Right atrium auricular region (tissue), 2 donors: ENCODE results near the gene C17orf67. TPM values are rescaled to one million over a fixed set of nuclear protein-coding genes. Genes with fewer than 3 reads are reported as not detected.

Experiments
- DNase-seq: peaks from one replicate; pipeline ENCODE4 v3.0.0-alpha.2; 2019; ENCODE audit warnings: low spot score
- H3K27ac ChIP-seq, 2 donors: fragments of 200-600 bp; sonication (generic); 1 replicate in 1 of 2; 2 replicates in 1 of 2; pipeline ENCODE4 v1.5.1; 2016 to 2019
- H3K27me3 ChIP-seq, 2 donors: fragments of 200-600 bp; sonication (generic); one replicate each; pipeline versions ENCODE4 v1.5.1 to v1.6.0; 2017 to 2019
- H3K36me3 ChIP-seq: fragments of 200-600 bp; sonication (generic); one replicate; pipeline ENCODE4 v1.5.1; 2016
- H3K4me1 ChIP-seq, 2 donors: fragments of 200-600 bp; sonication (generic); one replicate each; pipeline versions ENCODE4 v1.5.1 to v1.6.0; 2017 to 2019
- H3K4me3 ChIP-seq, 2 donors: fragments of 200-600 bp; sonication (generic); 1 replicate in 1 of 2; 2 replicates in 1 of 2; pipeline ENCODE4 v1.5.1; 2017 to 2019; ENCODE audit warnings: mild to moderate bottlenecking in 1 of 2, moderate library complexity in 1 of 2
- H3K9me3 ChIP-seq, 2 donors: fragments of 200-600 bp; sonication (generic); one replicate each; pipeline ENCODE4 v1.5.1; 2019
- total RNA-seq, 2 donors: library from RNA; depleted of rRNA; stranded (reverse); fragments of >200 nt; gene quantifications; one replicate each; pipeline ENCODE4 v1.1.0, GENCODE V29; 2016
- TF ChIP-seq, protein P1 (sequence below), 2 donors: fragments of 200-600 bp; sonication (generic); IDR thresholded peaks; one replicate each; pipeline ENCODE4 v1.5.1; 2019; ENCODE audit warnings: antibody characterized with exemption in 2 of 2

Gene C17orf67
- total RNA-seq, 2 donors from 2014 or later: 0.51 TPM; not detected in 1

DNA sequence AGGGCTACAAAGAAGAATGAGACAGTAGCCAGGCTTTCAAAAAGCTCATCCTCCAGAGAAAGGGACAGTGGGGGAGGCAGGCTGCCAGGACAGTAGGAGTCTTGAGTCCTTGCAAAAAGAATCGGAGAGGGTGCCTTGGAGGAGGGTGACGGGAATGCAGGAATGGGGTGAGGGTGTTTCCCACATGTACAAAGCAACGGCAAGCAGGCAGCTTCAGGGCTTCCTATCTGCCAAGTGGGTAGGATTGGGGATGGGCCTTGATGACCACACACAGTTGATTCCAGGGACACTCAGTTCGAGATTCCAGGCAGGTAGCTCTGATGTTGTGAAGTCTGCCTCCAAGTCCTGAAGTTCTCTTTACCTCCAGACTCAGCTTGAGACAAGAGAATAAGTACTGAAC lies 54.4 kb downstream of the C17orf67 start:
- Histone ChIP-seq H3K4me1 (peaks cover 0 to 11% of the 10 kb centered on the region in 2 donors), H3K4me3 (no peak overlapping the region)

DNA sequence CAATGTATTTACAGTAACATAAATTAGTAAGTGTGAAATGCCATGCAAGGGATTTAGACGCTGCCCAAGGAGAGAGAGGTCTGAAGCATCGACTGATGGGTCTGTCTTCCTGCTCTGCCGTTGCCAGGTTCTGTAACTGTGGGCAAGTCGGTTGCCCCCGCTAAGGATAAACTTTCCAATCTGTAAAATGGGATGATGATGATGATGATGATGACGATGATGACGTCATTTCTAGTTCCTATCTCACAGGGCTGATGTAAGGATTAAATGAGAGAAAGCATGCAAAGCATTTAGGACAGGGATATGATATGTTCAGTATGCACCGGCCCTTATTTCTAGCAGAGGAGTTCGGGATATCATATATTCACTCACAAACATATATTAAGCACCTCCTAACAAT lies 54.8 kb downstream of the C17orf67 start:
- Histone ChIP-seq H3K27me3 (no peaks in the 10 kb centered on the region), H3K4me1 (peaks cover 0 to 11% of the 10 kb centered on the region in 2 donors), H3K27ac (no peak overlapping the region), H3K4me3 (no peak overlapping the region), H3K9me3 (no peaks in the 10 kb centered on the region), H3K36me3 (no peaks in the 10 kb centered on the region)
- TF ChIP-seq, protein P1, sequence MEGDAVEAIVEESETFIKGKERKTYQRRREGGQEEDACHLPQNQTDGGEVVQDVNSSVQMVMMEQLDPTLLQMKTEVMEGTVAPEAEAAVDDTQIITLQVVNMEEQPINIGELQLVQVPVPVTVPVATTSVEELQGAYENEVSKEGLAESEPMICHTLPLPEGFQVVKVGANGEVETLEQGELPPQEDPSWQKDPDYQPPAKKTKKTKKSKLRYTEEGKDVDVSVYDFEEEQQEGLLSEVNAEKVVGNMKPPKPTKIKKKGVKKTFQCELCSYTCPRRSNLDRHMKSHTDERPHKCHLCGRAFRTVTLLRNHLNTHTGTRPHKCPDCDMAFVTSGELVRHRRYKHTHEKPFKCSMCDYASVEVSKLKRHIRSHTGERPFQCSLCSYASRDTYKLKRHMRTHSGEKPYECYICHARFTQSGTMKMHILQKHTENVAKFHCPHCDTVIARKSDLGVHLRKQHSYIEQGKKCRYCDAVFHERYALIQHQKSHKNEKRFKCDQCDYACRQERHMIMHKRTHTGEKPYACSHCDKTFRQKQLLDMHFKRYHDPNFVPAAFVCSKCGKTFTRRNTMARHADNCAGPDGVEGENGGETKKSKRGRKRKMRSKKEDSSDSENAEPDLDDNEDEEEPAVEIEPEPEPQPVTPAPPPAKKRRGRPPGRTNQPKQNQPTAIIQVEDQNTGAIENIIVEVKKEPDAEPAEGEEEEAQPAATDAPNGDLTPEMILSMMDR (IDR thresholded peaks at IDR 0.05): no peak
- DNase-seq: no peak

More for the DNA sequence above, 54.4 kb downstream of the C17orf67 start:
- Histone ChIP-seq H3K36me3 (no peaks in the 10 kb centered on the region), H3K27ac (no peak overlapping the region), H3K9me3 (no peaks in the 10 kb centered on the region), H3K27me3 (no peaks in the 10 kb centered on the region)
- no peak for DNase-seq
- TF ChIP-seq, protein P1 (IDR thresholded peaks at IDR 0.05): no peak

DNA sequence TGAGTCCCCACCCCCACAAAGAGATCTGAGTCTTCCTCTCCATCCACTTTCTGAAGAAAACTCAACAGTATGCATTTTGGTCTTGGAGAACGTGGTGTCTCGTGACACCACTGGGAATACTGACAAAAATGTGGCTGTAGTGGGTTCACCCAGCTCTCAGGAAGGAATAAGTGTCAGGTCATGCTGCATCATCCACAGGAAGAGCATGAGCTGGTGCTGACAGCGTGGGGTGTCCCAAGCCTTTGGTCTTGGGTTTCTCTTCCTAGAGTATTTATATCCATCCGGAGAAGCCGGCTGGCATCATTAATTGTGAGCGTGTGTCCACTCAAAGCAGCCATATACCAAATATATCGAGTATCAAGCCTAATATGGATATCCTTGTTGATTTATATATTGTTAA lies 55.9 kb downstream of the C17orf67 start:
- H3K36me3 ChIP-seq: no peaks in the 10 kb centered on the region
- TF ChIP-seq, protein P1 (IDR thresholded peaks at IDR 0.05): no peak
- DNase-seq: no peak
- no peak overlapping the region for H3K27ac ChIP-seq
- no peaks in the 10 kb centered on the region for H3K27me3 ChIP-seq
- no peak overlapping the region for H3K4me3 ChIP-seq
- H3K9me3 ChIP-seq: no peaks in the 10 kb centered on the region
- H3K4me1 ChIP-seq: peaks cover 0 to 11% of the 10 kb centered on the region in 2 donors

DNA sequence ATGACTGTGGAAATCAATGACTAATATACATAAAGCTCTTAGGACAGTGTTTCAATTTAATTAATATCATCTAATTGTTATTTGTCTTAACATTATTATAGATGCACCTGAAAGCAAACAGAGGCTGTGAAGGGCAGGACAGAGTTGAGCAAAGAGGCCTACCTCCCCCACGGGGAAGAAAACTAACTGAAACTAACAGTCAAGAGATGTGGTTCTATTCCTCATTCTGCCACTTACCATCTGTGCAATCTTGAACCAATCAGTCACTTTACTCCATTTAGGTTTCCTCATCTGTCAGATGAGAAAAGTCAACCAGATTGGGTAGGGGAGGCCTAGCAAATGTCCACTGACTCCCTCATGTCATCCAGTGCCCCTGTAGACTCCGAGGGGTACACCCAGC lies 59.1 kb downstream of the C17orf67 start:
- Histone ChIP-seq H3K9me3 (no peaks in the 10 kb centered on the region), H3K36me3 (no peaks in the 10 kb centered on the region), H3K27me3 (no peaks in the 10 kb centered on the region), H3K27ac (no peak overlapping the region), H3K4me1 (peaks cover 0 to under 1% of the 10 kb centered on the region in 2 donors), H3K4me3 (no peak overlapping the region)
- TF ChIP-seq, protein P1 (IDR thresholded peaks at IDR 0.05): no peak
- no peak for DNase-seq

DNA sequence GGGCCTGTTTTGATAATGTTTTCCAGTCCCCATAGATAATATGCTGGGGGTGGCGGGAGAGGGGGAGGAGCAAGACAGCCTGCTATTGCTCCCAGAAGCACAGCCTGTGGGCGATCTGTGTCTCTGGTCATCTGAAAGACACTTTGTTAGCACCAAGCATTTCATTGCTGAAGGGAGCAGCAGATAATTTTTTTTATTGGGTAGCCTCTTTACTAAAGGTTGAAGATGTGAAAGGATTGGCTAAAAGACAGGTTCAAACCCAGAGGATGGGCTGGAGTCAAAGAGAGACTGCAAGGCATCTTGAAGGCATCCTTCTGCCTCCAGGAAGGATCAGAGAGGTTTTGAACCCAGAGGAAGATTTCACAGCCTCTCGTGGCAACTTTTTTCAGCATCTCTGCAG lies 60.6 kb downstream of the C17orf67 start:
- Histone ChIP-seq H3K36me3 (no peaks in the 10 kb centered on the region), H3K4me3 (no peak overlapping the region), H3K9me3 (no peaks in the 10 kb centered on the region), H3K27ac (no peak overlapping the region), H3K27me3 (no peaks in the 10 kb centered on the region), H3K4me1 (no peaks in the 10 kb centered on the region)
- DNase-seq: no peak
- TF ChIP-seq, protein P1 (IDR thresholded peaks at IDR 0.05): no peak

DNA sequence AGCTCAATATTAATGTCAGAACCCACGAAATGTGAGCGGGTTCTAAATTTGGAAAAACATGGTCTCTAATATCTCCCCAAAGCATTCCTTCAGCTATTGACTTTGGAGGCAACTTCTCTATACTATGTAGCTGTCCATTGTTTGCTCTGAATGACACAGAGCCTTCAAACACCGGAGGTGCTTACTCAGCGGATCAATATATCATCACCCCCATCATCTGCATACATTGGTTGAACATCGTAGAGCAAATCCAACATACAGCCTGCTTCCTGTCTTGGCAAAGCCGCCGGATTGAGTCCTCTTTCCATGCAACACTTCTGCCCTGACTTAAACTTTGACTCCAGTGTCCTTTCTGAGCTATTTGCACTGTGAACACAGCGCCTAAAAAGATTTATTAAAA lies 61.3 kb downstream of the C17orf67 start:
- no peaks in the 10 kb centered on the region for H3K36me3 ChIP-seq
- H3K4me1 ChIP-seq: no peaks in the 10 kb centered on the region
- no peak for DNase-seq
- H3K27me3 ChIP-seq: no peaks in the 10 kb centered on the region
- TF ChIP-seq, protein P1 (IDR thresholded peaks at IDR 0.05): no peak
- H3K9me3 ChIP-seq: no peaks in the 10 kb centered on the region
- no peak overlapping the region for H3K4me3 ChIP-seq
- no peak overlapping the region for H3K27ac ChIP-seq
